OCI-LY1 (cell line): ENCODE measurements around the gene LMBRD1.

Experiments used
- H2AFZ ChIP-seq: fragments of 200-600 bp; sonication (generic), shearing (Covaris generic); 2 replicates; pipeline ENCODE4 v1.6.0; 2014; ENCODE audit warnings: antibody characterized with exemption, mild to moderate bottlenecking, low read length
- H3F3A ChIP-seq: fragments of 200-600 bp; sonication (generic), shearing (Covaris generic); 2 replicates; pipeline ENCODE4 v1.6.0; 2014; ENCODE audit warnings: mild to moderate bottlenecking, antibody characterized with exemption, low read length, moderate library complexity; ENCODE audit not compliant: insufficient read depth
- H3K27ac ChIP-seq: fragments of 200-600 bp; sonication (generic); 2 replicates; pipeline ENCODE4 v1.5.1; 2014; ENCODE audit warnings: low read length, mixed run types, mild to moderate bottlenecking, low read depth; ENCODE audit not compliant: poor library complexity, severe bottlenecking
- H3K27me3 ChIP-seq: fragments of 200-600 bp; sonication (generic); 2 replicates; pipeline ENCODE4 v1.6.0; 2014; ENCODE audit warnings: antibody characterized with exemption, mild to moderate bottlenecking, low read length, moderate library complexity; ENCODE audit not compliant: insufficient read depth
- H3K36me3 ChIP-seq: fragments of 200-600 bp; sonication (generic); 2 replicates; pipeline ENCODE4 v1.6.1; 2014; ENCODE audit warnings: mild to moderate bottlenecking, antibody characterized with exemption, low read length, moderate library complexity, mixed read lengths; ENCODE audit not compliant: insufficient read depth
- H3K4me1 ChIP-seq: fragments of 200-600 bp; sonication (generic); 2 replicates; pipeline ENCODE4 v1.5.1; 2014; ENCODE audit warnings: mild to moderate bottlenecking, low read length, moderate library complexity; ENCODE audit not compliant: insufficient read depth, severe bottlenecking
- H3K4me2 ChIP-seq: fragments of 200-600 bp; sonication (generic), shearing (Covaris generic); 2 replicates; pipeline ENCODE4 v1.6.1; 2014; ENCODE audit warnings: low read length
- H3K4me3 ChIP-seq: fragments of 200-600 bp; sonication (generic); 2 replicates; pipeline ENCODE4 v1.5.1; 2014; ENCODE audit warnings: low read length, low read depth, mild to moderate bottlenecking, mixed read lengths; ENCODE audit not compliant: poor library complexity, severe bottlenecking
- H3K79me2 ChIP-seq: fragments of 200-600 bp; shearing (Covaris generic); 2 replicates; pipeline ENCODE4 v1.6.1; 2016; ENCODE audit warnings: mixed run types, low read length, mixed read lengths; ENCODE audit not compliant: insufficient read depth
- H3K9ac ChIP-seq: fragments of 200-600 bp; sonication (generic), shearing (Covaris generic); 2 replicates; pipeline ENCODE4 v1.6.1; 2014; ENCODE audit warnings: mild to moderate bottlenecking, low read length, mixed read lengths
- H3K9me2 ChIP-seq: fragments of 200-600 bp; sonication (generic), shearing (Covaris generic); 2 replicates; pipeline ENCODE4 v1.6.1; 2014; ENCODE audit warnings: low read depth, mild to moderate bottlenecking, low read length, mixed read lengths
- H3K9me3 ChIP-seq: fragments of 200-600 bp; shearing (Covaris generic); 2 replicates; pipeline ENCODE4 v1.6.1; 2014; ENCODE audit warnings: low read length, mixed read lengths
- H4K20me1 ChIP-seq: fragments of 200-600 bp; sonication (generic), shearing (Covaris generic); 2 replicates; pipeline ENCODE4 v1.6.0; 2016; ENCODE audit warnings: mild to moderate bottlenecking, low read length; ENCODE audit not compliant: insufficient read depth
- CTCF ChIP-seq: fragments of 200-600 bp; sonication (generic), shearing (Covaris generic); IDR thresholded peaks from 2 replicates; pipeline ENCODE4 v1.5.1; 2017; ENCODE audit warnings: mild to moderate bottlenecking, antibody characterized with exemption, low read length, moderate library complexity, mixed read lengths
- EZH2 ChIP-seq: fragments of 200-600 bp; sonication (generic), shearing (Covaris generic); IDR thresholded peaks from 2 replicates; pipeline ENCODE4 v1.8.0; 2017; ENCODE audit warnings: borderline replicate concordance, mixed run types, mild to moderate bottlenecking, antibody characterized with exemption, low read length, moderate library complexity, mixed read lengths

LMBRD1 gene

GRCh38 chr6:69732045-69732444 is 64.8 kb downstream of the LMBRD1 start:
- Histone ChIP-seq H3K27ac (no peak overlapping the region), H3K36me3 (peaks cover 5% of the 10 kb centered on the region; the same call in 1 of the 2 replicates), H3K9ac (no peak overlapping the region), H3F3A (0 out of 2 replicates have a peak, but pooled peaks cover 2% of the 10 kb centered on the region), H3K9me3 (no peaks in the 10 kb centered on the region), H3K4me3 (no peak overlapping the region), H2AFZ (no peak overlapping the region), H3K27me3 (no peaks in the 10 kb centered on the region), H3K9me2 (no peaks in the 10 kb centered on the region), H3K4me1 (no peaks in the 10 kb centered on the region), H3K79me2 (no peaks in the 10 kb centered on the region), H4K20me1 (no peaks in the 10 kb centered on the region), H3K4me2 (no peak overlapping the region)
- TF ChIP-seq CTCF, result no peak

DNA sequence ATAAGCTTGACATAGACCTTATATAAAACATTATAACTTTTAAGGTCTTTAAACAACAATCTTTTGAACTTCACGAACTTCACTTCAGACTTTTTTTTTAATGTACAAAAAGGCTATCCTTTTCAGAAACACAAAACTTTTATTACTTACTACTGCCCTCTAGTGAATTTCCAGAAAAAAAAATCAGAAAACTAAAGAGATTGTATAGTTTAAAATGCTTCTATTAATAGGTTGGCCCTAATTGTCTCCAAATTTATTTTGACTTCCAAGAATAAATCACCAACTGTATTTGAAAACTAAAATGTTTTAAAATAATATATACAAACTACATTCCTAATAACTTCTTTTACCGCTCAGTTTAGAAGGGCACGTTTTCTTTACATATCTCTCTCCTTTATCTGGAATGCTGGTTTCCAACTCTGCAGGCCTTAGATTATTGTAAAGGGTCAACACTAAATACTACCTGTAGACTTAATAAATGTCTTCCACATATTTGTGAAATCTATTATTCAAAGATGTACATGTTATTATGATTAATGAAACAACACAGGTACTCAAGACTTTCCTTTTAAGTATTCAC is 66.8 kb downstream of the LMBRD1 start:
- Histone ChIP-seq H3K27me3 (no peaks in the 10 kb centered on the region), H2AFZ (no peak overlapping the region), H3K9me3 (peaks cover 6% of the 10 kb centered on the region; the same call in 1 of the 2 replicates), H3K27ac (no peak overlapping the region), H3K9ac (no peak overlapping the region), H3F3A (0 out of 2 replicates have a peak, but pooled peaks cover 2% of the 10 kb centered on the region), H4K20me1 (no peaks in the 10 kb centered on the region), H3K4me1 (no peaks in the 10 kb centered on the region), H3K4me3 (no peak overlapping the region), H3K4me2 (no peak overlapping the region), H3K36me3 (peaks cover 19% of the 10 kb centered on the region), H3K9me2 (no peaks in the 10 kb centered on the region), H3K79me2 (no peaks in the 10 kb centered on the region)
- TF ChIP-seq CTCF, result peak; percentile 50; the same call in 1 of the 2 replicates
- TF ChIP-seq EZH2, result no peak

DNA sequence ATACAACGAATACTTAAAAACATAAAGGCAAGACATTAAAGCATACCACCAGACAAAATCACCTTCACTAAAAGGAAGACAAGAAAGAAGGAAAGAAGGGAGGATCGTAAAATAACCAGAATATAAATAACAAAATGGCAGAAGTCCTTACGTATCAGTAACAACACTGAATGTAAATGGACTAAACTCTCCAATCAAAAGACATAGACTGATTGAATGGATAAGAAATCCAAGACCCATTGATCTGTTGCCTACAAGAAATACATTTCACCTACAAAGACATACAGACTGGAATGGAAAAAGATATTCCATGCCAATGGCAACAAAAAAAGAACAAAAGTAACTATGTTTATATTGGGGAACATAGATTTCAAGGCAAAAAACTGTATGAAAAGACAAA is 74.1 kb downstream of the LMBRD1 start:
- no peak overlapping the region for H3K27ac ChIP-seq
- no peak overlapping the region for H3K4me3 ChIP-seq
- no peak for TF ChIP-seq EZH2
- no peak for TF ChIP-seq CTCF
- H2AFZ ChIP-seq, result no peak overlapping the region
- peaks cover 6% of the 10 kb centered on the region; the same call in 1 of the 2 replicates for H3K9me3 ChIP-seq
- no peaks in the 10 kb centered on the region for H3K9me2 ChIP-seq
- peaks cover 67% of the 10 kb centered on the region for H3K36me3 ChIP-seq
- no peaks in the 10 kb centered on the region for H3K79me2 ChIP-seq
- no peak overlapping the region for H3K4me2 ChIP-seq
- no peak overlapping the region for H3K9ac ChIP-seq
- no peaks in the 10 kb centered on the region for H3K27me3 ChIP-seq
- H3K4me1 ChIP-seq, result no peaks in the 10 kb centered on the region
- H4K20me1 ChIP-seq, result no peaks in the 10 kb centered on the region
- no peaks in the 10 kb centered on the region for H3F3A ChIP-seq
